ENCODE data around the gene GRIN3A. TPM values are rescaled to one million over a fixed set of nuclear protein-coding genes. Genes with fewer than 3 reads are reported as not detected.
"Not testable (repeated sequence)": the region's sequence is repeated elsewhere in the genome, so short reads cannot be mapped to it uniquely, and the experiment has no call there.

The GRIN3A gene
- polyA plus RNA-seq, 4 donors = 1.9 to 3.1 (median 2.4) TPM

DNA sequence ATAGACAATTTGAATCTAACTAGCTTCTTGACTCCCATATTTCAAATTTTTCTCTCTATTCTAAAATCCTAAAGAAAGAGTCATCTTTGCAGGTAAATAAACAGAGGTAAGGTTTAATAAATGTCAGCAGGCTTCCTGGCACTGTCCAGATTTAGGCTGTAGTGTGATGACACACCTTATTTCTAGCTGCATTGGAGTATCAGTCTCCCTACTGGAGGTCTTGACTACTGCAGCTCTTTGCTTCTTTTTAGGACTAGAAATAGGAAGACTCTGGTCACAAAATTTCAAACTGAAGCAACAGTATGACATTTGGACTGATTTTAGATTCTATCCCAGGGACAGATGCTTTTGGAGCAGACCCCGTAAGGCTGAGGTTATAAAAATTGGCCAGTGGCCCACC, 103.0 kb downstream of the GRIN3A start:
- DNase-seq (ENCODE audit: low read depth in 4 of 4, low spot score in 3 of 4) = no peak

DNA sequence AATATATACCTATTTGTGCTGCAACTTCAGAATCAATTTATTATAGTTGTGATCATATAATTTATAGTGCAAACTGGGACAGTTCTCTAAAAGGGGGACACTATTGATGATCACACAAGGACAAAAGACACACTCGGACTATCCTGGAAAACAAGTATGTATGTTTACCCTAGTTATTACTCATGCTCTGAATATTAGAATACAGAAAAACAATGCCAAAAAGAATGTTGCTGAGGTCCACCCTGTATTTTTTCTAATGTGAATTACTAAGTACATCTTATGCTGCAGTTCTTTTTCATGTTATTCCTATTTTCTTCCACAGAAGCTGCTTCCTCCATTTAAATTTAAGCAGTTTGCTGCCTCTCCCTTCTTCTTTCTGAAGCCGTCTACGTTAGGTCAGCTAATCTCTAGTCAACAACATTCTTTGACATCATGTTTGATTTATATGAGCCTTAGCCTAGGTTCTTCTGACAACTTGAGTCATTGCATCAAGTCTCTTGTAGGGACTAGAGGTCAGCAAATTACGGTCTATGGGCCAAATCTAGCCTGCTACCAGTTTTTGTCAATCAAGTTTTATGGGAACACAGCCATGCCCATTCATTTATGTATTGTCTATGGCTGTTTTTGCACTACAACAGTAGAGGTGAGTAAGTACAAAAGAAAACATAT, 103.6 kb downstream of the GRIN3A start:
- no peak for DNase-seq (ENCODE audit: low read depth in 4 of 4, low spot score in 3 of 4)

DNA sequence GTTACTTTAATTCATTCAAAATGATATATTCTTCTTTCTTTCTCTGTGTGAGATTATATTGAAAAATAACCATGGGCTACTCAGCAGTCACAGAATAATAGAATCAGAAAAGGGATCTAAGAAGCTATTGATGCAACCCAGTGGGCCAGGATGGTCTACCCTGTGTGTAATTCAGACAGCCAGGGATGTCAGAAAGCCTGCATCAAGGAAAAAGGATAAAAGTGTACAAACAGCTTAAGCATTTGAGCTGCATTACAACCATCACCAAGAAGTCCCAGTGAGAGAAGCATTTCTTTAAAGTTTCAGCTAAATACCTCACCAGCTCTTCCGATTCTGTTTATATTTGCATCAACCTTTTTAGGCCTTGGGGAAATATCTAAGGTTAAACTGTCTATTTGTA, 105.8 kb downstream of the GRIN3A start:
- no peak for DNase-seq (ENCODE audit: low read depth in 4 of 4, low spot score in 3 of 4)

DNA sequence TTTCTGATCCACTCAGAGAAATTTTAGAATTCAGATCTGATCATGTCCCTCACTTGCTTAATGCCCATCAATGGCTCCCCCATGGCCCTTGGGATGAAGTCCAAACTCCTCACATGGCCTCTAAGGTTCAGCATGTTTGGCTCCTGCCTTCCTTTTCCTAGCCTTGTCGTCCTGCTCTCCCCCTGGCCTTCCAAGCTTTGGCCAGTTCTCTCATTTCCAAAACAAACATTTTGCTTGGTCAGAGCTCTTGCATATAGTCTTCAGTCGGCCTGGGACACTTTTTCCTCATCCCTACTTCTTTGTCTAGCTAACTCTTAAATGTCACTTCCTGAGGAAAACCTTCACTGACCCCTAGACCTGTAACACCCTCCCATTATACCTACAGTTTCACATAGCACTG, 106.6 kb downstream of the GRIN3A start:
- DNase-seq (ENCODE audit: low read depth in 4 of 4, low spot score in 3 of 4) = no peak

DNA sequence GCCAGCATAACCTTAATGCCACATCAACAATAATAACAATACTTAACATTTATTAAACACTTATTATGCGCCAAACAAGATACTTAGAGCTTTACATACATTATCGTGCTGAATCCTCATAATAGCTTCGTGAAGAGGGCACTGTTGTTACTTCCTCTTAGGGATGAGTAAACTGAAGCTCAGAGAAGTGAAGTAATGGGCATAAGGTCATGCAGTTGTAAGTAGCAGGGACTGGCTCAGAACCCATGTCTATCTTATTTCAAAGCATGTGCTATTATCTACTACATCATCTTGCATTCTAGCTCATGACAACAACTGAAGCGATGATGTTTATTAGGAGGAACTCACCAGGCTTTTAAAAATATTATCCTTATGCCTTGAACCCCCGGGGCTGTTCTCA, 108.8 kb downstream of the GRIN3A start:
- no peak for DNase-seq (ENCODE audit: low read depth in 4 of 4, low spot score in 3 of 4)

DNA sequence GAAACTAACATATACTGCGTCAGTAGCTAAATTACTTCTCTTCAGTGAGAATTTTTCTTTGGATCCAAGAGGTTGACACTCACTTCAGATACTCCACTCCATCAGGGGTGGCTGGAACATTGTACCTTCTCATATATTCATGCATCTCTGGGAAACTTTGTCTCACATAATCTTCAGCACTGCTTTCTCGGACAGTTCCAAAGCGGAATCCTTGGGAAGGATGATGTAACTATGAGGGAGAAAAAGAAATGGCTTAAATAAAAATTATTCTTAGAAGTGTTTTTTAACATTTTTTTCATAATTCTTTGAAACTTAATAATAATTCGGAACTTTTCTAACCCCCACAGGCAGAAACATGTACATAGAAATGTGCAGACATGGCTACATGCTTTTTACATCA, 110.3 kb downstream of the GRIN3A start:
- peak in 2 of 4 donors; percentile 10 to 22 for DNase-seq (ENCODE audit: low read depth in 4 of 4, low spot score in 3 of 4)

DNA sequence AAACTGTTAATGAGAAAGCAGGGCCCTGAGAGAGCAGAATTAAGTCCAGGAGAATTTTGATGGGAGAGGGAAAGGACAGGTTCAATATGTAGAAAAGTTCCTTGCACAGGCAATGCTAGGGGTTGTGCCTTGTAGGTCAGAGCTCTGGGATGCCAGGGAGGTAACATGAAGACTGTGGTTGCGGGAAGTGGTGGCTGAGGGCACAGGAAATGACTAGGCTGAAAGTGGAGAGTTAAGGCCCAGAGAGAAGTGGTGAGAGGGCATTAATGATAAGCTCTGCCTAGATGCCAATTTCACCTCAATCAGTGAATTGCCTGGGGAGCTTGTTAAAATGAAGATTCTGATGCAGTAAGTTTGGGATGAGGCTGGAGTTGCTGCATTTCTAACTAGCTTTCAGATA, 112.2 kb downstream of the GRIN3A start:
- DNase-seq (ENCODE audit: low read depth in 4 of 4, low spot score in 3 of 4) = no peak

DNA sequence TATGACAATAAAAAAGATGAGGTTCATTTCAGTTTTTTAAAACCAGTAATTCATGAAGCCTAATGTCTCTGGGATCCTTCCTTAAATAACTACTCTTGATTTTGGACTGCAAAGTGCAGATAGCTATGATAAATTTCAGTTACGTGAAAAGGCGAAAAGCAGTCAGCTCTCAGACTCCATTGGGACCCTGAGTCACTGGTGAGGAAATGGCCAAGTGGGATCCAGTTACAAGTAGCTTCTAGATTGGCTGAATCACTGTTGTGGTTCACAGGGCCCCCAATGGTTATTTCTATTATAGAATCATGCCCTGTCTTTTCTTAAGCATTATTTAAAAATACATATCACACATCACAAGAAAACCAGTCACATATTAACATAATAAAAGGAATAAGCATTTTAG, 112.6 kb downstream of the GRIN3A start:
- no peak for DNase-seq (ENCODE audit: low read depth in 4 of 4, low spot score in 3 of 4)

DNA sequence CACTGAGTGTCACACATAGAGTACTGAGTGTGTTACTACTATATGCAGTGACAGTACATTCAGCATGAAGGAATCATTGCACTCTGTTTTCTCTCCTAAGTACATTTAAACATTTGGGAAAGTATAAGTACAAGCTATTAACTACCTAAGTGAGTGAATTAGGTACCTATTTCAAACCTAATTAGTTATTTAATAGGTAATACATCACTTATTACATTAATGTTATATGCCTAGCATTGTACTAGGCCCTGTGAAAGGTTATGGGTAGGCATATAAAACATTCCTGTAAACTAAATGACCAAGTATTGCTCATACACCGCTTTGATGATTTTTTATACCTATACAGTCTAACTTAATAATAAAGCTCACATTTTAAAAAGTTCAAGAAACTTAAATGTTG, 118.0 kb downstream of the GRIN3A start:
- DNase-seq (ENCODE audit: low read depth in 4 of 4, low spot score in 3 of 4) = no peak

DNA sequence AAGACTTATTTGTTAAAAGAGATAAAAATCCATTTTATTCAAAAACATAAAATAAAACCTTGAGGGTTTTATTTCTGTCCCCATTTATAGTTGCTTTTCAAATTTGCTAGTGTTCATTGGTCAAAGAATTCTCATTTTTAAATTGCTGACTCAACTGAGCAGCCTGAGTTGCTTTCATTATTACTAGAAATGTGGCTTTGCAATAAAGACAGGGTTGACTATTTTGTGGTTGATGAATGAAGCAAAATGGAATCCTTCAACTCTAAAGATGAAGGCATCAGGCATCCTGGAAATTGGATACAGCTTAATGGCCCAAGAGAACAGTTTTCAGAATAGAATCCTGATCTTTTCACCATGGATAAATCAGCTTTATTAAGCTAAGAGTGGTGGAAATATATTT, 119.7 kb downstream of the GRIN3A start:
- no peak for DNase-seq (ENCODE audit: low read depth in 4 of 4, low spot score in 3 of 4)

DNA sequence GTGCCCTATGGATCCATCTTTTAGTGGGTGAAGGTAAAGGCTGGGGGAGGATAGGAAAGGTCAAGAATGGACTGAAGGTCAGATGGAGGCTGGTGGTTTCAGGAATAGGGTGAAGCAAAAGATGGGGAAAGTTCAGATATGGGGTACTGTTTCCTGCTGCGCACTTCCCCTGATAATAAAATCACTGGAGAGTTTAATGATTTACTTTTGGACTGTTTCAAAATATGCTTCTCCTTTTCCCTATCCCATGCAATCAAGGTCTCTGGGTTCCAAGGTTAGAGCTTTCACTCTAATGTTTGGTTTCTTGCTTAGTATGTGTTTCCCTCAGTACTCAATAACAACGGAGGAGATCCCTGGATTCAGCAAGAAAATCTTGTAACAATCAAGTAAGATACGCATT, 132.9 kb downstream of the GRIN3A start:
- DNase-seq (ENCODE audit: low read depth in 4 of 4, low spot score in 3 of 4) = no peak

DNA sequence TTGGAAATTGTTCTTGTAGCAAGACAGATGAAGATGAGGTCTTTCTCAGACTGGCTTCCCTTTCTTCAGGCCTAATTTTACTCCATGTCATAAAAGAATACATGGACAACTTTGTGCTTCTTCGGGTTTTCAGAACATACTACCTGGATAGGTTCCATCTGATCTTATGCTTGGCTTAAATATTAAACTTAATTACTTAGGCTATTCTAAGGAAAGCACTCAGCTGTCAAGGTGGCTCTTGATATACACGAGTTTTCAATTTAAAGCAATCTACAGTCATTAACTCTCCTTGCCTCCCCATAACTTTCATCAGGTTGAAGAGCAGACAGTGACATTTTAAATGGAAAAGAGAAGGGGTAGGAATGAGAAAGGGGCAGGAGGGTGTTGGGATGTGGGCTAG, 134.2 kb downstream of the GRIN3A start:
- DNase-seq (ENCODE audit: low read depth in 4 of 4, low spot score in 3 of 4) = no peak

DNA sequence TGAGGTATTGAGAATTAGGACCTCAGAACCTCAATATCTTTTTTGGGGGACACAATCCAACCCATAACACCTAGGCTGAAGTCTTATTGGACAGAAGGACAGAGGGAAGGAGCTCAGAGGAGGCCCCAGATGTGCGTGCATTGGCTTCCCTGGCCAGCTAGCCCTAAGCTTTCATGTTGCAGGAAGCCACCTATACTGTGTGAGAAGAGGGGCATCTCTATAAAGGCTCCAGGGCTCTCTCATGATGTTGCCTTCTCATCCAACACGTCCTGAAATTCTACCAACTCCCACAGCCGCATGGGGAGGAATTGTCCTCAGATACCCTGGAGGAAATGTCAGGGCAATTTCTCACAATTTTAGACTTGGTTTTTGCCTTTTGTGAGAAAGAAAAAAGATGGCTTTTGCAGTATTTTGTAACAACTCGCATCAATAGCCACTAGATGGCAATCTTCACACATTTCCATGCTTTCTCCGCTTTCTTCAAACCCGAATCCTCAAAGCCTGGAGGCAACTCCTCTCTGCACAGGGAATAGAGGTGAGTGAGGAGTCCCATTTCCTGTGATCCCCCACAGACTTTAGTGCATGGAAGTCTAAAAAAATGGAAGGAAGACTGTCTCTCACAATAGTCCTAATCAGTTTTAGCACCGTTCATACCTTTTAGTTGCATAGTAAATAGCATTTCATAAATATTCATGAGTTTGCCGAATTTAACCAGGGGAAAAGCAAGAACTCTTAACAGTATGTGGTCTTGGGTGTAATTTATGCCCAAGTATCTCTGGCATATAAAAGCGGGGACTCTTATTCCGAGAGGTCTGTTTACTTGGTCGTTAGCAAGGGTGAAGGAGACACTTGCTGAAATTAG, 136.3 kb downstream of the GRIN3A start:
- DNase-seq (ENCODE audit: low read depth in 4 of 4, low spot score in 3 of 4) = peak; percentile 29 to 53 (median 44)

DNA sequence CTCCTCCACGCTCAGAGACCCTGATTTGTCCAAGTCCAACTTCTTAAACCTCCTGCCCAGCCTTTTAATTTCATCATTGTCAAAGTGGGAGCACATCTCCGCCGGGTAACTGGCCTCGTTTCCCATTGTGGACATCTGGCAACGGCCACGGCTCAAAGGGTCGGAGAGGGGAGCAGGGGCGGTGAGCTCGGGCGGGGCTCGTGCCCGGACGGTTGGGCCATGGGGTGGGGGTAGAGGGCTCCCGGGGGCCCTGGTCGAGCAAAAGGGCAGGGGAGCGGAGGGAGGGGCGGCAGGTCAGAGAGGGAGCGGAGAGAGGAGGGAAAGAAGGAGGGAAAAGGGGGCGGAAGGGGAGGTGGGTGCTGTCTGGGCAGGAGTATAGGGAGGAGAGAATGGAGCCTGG, 143.7 kb downstream of the GRIN3A start, which contains the start of gene PPP3R2:
Gene PPP3R2 (minus strand): TSS at position 174 of the 400 bp plus-strand sequence. CDS start 48 bp downstream, at position 126.
- DNase-seq (ENCODE audit: low read depth in 4 of 4, low spot score in 3 of 4) = no peak

DNA sequence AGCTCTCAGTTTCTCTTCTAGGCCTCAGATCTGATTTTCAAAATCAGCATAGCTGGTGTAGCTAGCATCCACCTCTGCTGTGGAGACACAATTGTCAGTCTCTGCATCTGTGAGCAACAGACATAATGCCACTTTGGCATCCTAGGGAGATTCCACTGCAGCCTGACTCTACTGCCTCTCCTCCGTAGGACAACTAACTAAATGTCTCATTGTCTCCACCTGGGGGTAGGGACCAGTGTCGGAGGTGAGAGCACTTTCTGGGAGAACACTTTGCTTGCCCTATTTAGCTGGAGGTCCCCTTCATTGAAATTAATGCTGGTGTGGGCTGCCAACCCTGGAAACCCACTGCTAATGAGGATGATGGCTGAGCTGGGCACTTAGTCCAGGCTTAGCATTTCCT, 145.1 kb downstream of the GRIN3A start:
- DNase-seq (ENCODE audit: low read depth in 4 of 4, low spot score in 3 of 4) = no peak

DNA sequence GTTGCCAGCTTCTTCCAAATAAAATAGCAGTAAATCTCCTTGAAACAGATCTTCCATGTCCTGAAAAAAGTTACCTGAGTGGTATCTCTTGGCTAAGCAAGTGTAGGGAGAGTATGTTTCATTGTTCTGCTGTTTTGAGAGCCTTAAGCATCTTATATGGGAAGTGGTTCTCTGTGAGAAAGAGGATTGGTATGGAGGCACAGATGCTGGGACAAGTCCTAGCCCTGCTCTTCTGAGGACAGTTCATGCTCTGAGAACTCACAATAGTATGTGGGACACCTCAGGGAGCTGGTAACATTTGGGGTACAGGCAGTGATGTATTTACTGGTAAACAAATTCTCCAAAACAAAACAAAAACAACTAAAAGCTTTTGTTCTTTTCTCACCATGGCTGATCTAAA, 145.7 kb downstream of the GRIN3A start:
- DNase-seq (ENCODE audit: low read depth in 4 of 4, low spot score in 3 of 4) = no peak

DNA sequence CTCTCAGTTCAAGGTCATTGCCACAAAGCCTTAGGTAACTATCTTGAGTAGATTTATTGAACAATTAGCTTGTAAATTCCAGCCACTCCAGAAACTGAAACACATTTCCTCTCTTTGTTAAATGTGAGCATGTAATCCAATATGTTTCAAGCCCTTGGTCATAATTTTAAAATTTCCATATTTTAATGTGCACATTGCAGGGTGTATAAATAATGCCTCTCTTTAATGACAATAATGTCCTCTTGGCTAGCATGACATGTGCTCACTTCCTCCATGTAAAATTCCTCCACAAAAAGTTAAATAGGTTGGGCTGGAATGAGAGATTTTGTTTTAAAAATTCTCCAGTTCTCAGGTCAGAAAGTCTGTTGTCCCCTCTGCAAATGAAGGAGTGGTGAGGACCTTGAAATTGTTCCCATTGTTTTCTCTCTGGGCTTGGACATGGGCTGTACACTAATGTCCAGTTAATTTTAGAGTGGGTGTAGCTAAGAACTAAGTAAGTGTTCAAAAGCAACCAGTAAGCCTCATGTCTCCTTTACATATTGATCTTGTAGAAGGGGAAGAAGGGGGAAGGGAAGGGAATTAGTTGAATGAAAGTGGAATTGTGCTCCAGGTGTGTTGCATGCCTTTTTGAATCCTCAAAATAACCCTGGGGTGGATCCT, 146.5 kb downstream of the GRIN3A start:
- no peak for DNase-seq (ENCODE audit: low read depth in 4 of 4, low spot score in 3 of 4)

DNA sequence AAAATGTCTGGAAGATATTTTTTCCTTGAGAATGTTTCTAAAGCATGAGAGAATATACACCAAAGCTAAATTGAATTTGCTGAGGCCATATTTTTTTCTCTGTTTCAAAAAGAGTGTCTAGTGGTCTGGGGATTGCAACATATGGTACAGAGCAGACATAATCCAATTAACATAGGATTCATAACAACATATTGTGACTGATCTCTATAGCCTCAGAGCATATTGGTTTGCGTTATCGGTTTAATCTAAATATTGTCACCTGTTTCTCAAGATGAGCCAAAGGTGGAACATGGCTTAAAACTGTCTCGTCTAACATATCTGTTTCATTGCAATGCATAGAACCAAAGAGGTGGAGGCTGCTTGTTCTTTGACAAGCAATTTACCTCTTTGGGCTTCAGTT, 147.5 kb downstream of the GRIN3A start:
- DNase-seq (ENCODE audit: low read depth in 4 of 4, low spot score in 3 of 4) = no peak

DNA sequence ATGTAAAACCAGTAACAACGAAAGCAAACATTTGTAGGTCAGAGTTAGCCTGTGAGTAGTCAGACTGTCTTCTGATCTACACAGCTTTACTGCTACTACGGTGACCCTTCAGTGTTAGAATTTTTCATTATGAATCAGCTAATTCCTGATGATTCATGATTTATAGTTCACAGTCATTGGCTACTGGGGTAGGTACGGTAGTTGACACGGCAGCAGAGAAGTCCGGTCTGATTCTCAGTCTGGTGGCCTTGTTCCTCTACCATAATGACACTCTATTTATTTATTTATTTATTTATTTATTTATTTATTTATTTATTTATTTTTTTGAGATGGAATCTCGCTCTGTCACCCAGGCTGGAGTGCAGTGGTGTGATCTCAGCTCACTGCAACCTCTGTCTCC, 148.4 kb downstream of the GRIN3A start:
- not testable (repeated sequence) for DNase-seq (ENCODE audit: low read depth in 4 of 4, low spot score in 3 of 4)

DNA sequence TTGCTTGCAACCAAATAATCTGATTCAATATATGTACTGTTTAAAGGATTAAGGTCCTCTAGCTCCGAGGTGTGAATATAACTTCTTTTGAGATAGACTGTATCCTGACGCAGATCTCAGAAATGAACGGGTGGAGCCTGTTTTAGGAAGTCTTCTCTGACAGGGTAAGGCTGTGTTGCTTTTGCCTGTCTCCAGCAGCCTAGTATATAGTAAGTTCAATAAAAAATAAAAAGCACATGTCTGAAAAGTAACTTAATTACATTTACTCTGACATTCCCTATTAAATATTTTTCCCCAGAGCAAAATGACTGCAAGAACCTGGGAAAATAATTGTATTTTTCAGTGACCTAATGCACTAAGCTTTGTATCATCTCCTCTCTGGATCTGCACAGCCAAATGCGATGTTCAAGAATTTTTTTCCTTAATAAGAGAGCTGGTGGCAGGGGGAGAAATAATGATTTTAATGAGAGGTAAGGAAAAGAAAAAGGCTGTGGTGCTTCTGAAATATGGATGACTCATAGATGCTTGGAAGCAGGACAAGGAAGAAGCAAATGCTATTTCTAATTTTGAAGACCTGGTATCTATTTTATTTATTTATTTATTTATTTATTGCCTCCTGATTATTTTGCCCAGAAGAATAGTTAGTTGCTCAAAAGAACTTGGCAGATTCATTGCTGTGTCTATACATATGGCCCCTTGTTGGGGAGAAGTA, 151.0 kb downstream of the GRIN3A start:
- DNase-seq (ENCODE audit: low read depth in 4 of 4, low spot score in 3 of 4) = no peak

DNA sequence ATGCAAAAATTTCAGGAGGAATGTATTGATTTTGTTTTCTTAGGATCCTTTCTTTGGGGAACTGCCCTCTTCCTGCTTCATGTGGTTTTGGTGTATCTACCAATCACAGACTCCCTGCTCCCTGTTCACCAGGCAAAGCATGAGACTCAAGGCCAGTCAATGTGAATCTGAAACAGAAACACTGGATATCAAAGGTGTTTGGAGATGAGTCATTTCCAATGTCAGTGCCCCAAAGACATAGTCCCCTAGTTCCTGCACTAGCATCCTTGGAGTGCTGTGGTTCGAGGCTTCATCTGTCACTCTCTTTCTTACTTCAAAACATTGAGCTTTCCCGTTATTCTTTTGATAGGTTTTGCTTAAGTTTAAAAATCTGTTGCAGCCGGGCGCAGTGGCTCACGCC, 151.8 kb downstream of the GRIN3A start:
- DNase-seq (ENCODE audit: low read depth in 4 of 4, low spot score in 3 of 4) = no peak

All from right renal pelvis (tissue), 4 donors.